ENCODE results near the gene KIF24. TPM values are rescaled to one million over a fixed set of nuclear protein-coding genes. Genes with fewer than 3 reads are reported as not detected.
"Not testable (repeated sequence)": the region's sequence is repeated elsewhere in the genome, so short reads cannot be mapped to it uniquely, and the experiment has no call there.

Gene KIF24
- total RNA-seq, 1 donor from 2014 or later = 5.0 TPM

DNA sequence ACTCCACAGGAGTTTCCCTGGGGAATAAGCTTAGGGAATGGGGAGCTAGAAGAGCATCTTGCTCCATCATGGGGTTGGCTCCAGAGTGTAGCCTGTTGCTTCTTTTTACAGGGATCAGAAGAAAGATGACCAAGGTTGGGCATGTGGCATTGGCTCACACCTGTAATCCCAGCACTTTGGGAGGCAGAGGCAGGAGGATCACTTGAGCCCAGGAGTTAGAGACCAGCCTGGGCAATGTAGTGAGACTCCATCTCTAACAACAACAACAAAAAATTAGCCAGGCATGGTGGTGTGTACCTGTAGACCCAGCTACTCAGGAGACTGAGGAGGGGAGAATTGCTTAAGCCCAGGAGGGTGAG, 18.7 kb upstream of the KIF24 start:
- Mint-ChIP-seq H3K4me3 (ENCODE audit: low read depth) (no peak overlapping the region), H3K9me3 (no peaks in the 10 kb centered on the region), H3K4me1 (ENCODE audit: low read depth) (no peaks in the 10 kb centered on the region), H3K36me3 (ENCODE audit: low read depth) (peaks cover 18% of the 10 kb centered on the region), H3K27me3 (ENCODE audit: low read depth) (no peaks in the 10 kb centered on the region), H3K27ac (no peak overlapping the region)
- intact Hi-C loops (cut with micrococcal nuclease) = no loop called here
- no peak for DNase-seq (ENCODE audit: low spot score)

DNA sequence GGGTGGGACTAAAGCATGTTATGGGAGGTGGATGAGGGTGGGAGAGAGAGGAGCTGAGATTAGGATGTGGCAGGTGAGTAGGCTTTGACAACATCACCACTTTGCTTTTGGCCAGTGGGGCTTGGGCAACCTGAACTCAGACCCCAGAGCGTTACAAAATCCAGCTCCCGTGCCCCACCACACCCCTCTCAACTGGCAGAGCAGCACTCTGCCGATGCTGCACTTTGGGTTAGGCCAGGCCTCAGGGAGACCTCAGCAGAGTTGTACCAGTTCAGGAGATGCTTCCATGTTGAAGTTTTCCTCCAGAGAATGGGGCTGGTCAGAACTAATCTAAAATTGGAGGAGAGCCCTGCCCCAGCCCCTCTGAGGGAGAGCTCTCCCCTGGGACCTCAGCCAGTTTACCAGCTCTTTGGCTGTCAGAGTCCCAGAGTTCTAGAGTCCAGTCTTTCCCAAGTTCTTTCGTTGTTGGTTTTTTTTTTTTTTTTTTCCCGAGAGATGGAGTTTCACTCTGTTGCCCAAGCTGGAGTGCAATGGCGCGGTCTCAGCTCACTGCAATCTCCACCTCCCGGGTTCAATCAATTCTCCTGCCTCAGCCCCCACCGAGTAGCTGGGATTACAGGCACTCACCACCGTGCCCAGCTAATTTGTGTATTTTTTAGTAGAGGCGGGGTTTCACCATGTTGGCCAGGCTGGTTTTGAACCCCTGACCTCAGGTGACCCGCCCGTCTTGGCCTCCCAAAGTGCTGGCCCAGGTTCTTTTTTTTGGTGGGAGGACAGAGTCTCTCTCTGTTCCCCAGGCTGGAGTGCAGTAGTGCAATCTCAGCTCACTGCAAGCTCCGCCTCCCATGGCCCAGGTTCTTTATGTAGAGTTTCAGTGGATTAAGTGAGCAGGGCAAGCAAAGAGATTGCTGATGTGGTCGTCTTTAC, 18.1 kb upstream of the KIF24 start:
- Mint-ChIP-seq H3K4me3 (ENCODE audit: low read depth) (no peak overlapping the region), H3K36me3 (ENCODE audit: low read depth) (peaks cover 22% of the 10 kb centered on the region), H3K27ac (no peak overlapping the region), H3K4me1 (ENCODE audit: low read depth) (no peaks in the 10 kb centered on the region), H3K27me3 (ENCODE audit: low read depth) (no peaks in the 10 kb centered on the region), H3K9me3 (no peaks in the 10 kb centered on the region)
- intact Hi-C loops (cut with micrococcal nuclease) = no loop called here
- no peak for DNase-seq (ENCODE audit: low spot score)

DNA sequence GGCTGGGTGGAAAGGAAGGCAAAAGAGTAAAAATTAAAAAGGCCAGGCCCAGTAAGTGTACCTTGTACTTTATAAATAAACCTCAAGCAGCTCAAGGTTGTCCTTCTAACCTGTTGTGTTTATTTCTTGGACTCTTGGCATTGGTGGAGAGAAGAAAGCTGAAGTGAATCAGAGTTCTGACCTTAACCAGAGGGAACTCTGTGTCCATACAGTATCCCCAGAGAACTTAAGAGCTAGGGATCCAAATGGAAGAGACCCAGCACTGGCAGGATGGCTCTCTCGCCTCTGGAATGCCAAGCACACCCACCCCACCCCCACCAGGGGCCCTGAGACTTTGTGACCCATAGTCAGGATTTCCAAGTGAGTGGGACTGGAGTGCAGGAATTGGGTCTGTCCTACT, 14.5 kb upstream of the KIF24 start:
- H3K27me3 Mint-ChIP-seq (ENCODE audit: low read depth) = no peaks in the 10 kb centered on the region
- no peaks in the 10 kb centered on the region for H3K4me1 Mint-ChIP-seq (ENCODE audit: low read depth)
- intact Hi-C loops (cut with micrococcal nuclease) = no loop called here
- peaks cover 30% of the 10 kb centered on the region for H3K36me3 Mint-ChIP-seq (ENCODE audit: low read depth)
- H3K9me3 Mint-ChIP-seq = no peaks in the 10 kb centered on the region
- no peak overlapping the region for H3K27ac Mint-ChIP-seq
- H3K4me3 Mint-ChIP-seq (ENCODE audit: low read depth) = no peak overlapping the region
- DNase-seq (ENCODE audit: low spot score) = no peak

DNA sequence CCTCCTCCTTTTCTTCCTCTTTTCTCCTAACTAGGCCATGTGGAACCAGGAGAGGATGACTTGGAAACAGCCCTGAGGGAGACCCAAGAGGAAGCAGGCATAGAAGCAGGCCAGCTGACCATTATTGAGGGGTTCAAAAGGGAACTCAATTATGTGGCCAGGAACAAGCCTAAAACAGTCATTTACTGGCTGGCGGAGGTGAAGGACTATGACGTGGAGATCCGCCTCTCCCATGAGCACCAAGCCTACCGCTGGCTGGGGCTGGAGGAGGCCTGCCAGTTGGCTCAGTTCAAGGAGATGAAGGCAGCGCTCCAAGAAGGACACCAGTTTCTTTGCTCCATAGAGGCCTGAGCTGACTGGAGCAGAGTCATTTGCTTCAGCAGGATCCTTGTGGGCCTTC, 14.0 kb upstream of the KIF24 start:
- no peaks in the 10 kb centered on the region for H3K9me3 Mint-ChIP-seq

GRCh38 chr9:34341659-34342295, 12.7 kb upstream of the KIF24 start:
- DNase-seq (ENCODE audit: low spot score) = no peak
- Mint-ChIP-seq H3K4me3 (ENCODE audit: low read depth) (no peak overlapping the region), H3K27me3 (ENCODE audit: low read depth) (no peaks in the 10 kb centered on the region), H3K4me1 (ENCODE audit: low read depth) (no peaks in the 10 kb centered on the region), H3K27ac (no peak overlapping the region), H3K9me3 (no peaks in the 10 kb centered on the region), H3K36me3 (ENCODE audit: low read depth) (peaks cover 32% of the 10 kb centered on the region)
- intact Hi-C loops (cut with micrococcal nuclease) = no loop called here

More for the DNA sequence above, 14.0 kb upstream of the KIF24 start:
- no peak for DNase-seq (ENCODE audit: low spot score)
- H3K36me3 Mint-ChIP-seq (ENCODE audit: low read depth) = peaks cover 32% of the 10 kb centered on the region
- no peak overlapping the region for H3K27ac Mint-ChIP-seq
- H3K4me1 Mint-ChIP-seq (ENCODE audit: low read depth) = no peaks in the 10 kb centered on the region
- intact Hi-C loops (cut with micrococcal nuclease) = no loop called here
- H3K4me3 Mint-ChIP-seq (ENCODE audit: low read depth) = no peak overlapping the region
- no peaks in the 10 kb centered on the region for H3K27me3 Mint-ChIP-seq (ENCODE audit: low read depth)

DNA sequence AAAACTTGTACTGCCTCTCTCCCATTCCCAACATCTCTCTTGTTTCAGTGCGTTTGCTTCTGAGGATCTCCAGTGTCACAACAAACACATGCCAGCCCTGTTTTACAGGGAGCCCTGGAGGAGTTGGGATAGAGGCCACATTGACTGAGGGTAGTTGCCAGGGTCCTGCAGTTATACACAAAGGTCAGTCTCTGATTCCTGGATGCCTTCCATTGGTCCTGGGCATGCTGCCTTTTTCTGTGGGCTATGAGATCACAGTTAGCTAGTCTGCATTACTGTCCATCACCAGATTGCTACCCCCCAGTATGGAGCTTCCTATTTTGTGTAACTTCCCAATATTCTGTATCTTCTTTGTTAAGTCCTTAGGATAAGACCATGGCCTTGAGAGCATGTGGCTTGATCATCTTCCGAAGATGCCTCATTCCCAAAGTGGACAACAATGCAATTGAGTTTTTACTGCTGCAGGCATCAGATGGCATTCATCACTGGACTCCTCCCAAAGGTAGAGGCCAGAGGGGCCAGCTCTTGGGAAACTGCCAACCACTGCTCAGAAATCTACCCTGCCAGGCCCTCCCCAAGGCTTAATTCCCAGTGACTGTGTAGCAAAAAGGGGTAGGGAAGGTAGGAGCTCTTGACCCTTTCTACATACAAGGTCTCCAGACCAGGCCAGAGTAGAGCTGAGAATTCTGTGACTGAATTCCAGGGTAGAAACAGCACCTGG, 9.8 kb upstream of the KIF24 start:
- Mint-ChIP-seq H3K27ac (no peak overlapping the region), H3K4me1 (ENCODE audit: low read depth) (peaks cover 4% of the 10 kb centered on the region), H3K27me3 (ENCODE audit: low read depth) (no peaks in the 10 kb centered on the region), H3K36me3 (ENCODE audit: low read depth) (peaks cover 32% of the 10 kb centered on the region), H3K4me3 (ENCODE audit: low read depth) (no peak overlapping the region), H3K9me3 (no peaks in the 10 kb centered on the region)
- DNase-seq (ENCODE audit: low spot score) = no peak
- intact Hi-C loops (cut with micrococcal nuclease) = no loop called here

- H3K27me3 Mint-ChIP-seq (ENCODE audit: low read depth); H3K27ac Mint-ChIP-seq; intact Hi-C loops (cut with micrococcal nuclease); DNase-seq (ENCODE audit: low spot score); H3K9me3 Mint-ChIP-seq; H3K4me1 Mint-ChIP-seq (ENCODE audit: low read depth); H3K4me3 Mint-ChIP-seq (ENCODE audit: low read depth): not testable (repeated sequence)
- peaks cover 25% of the 10 kb centered on the region for H3K36me3 Mint-ChIP-seq (ENCODE audit: low read depth)
Measured at GRCh38 chr9:34338079-34338478, 9.0 kb upstream of the KIF24 start.

DNA sequence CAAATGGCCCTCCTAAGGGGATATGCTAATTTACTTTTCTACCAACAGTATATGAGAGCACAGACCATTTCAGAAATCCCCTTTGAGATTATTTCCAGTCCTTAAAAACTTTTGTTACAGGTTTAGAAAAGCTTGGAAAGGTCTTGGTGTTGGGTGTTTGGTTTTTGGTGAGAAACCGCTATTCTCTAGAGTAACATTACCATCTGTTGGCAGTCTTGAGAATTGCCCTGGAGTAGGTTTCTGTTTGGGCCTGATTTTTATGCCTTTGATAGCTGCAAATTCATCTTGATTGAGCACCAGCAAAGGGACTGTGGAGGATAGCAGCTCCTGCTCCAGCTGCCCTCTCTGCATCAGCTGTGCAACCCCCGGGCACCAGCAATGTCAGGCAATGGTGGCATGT, 8.3 kb upstream of the KIF24 start:
- H3K36me3 Mint-ChIP-seq (ENCODE audit: low read depth) = peaks cover 22% of the 10 kb centered on the region
- peaks cover 9% of the 10 kb centered on the region for H3K4me1 Mint-ChIP-seq (ENCODE audit: low read depth)
- H3K4me3 Mint-ChIP-seq (ENCODE audit: low read depth) = no peak overlapping the region
- H3K27ac Mint-ChIP-seq = no peak overlapping the region
- no peaks in the 10 kb centered on the region for H3K27me3 Mint-ChIP-seq (ENCODE audit: low read depth)
- intact Hi-C loops (cut with micrococcal nuclease) = no loop called here
- no peaks in the 10 kb centered on the region for H3K9me3 Mint-ChIP-seq
- DNase-seq (ENCODE audit: low spot score) = no peak

- H3K27me3 Mint-ChIP-seq (ENCODE audit: low read depth) = no peaks in the 10 kb centered on the region
- H3K27ac Mint-ChIP-seq = no peak overlapping the region
- no peaks in the 10 kb centered on the region for H3K9me3 Mint-ChIP-seq
- peaks cover 21% of the 10 kb centered on the region for H3K4me1 Mint-ChIP-seq (ENCODE audit: low read depth)
- peaks cover 12% of the 10 kb centered on the region for H3K36me3 Mint-ChIP-seq (ENCODE audit: low read depth)
- H3K4me3 Mint-ChIP-seq (ENCODE audit: low read depth) = no peak overlapping the region
- DNase-seq (ENCODE audit: low spot score) = no peak
- intact Hi-C loops (cut with micrococcal nuclease) = no loop called here
Measured at GRCh38 chr9:34335376-34335775, 6.3 kb upstream of the KIF24 start.

GRCh38 chr9:34334916-34335315, 5.8 kb upstream of the KIF24 start:
- peaks cover 24% of the 10 kb centered on the region for H3K4me1 Mint-ChIP-seq (ENCODE audit: low read depth)
- no peaks in the 10 kb centered on the region for H3K27me3 Mint-ChIP-seq (ENCODE audit: low read depth)
- no peak for DNase-seq (ENCODE audit: low spot score)
- no peak overlapping the region for H3K4me3 Mint-ChIP-seq (ENCODE audit: low read depth)
- H3K36me3 Mint-ChIP-seq (ENCODE audit: low read depth) = peaks cover 8% of the 10 kb centered on the region
- H3K27ac Mint-ChIP-seq = no peak overlapping the region
- intact Hi-C loops (cut with micrococcal nuclease) = loop anchor here (5.0 kb wide), 1 partner anchor 277 kb away; the partner anchor contains the start of gene RPP25L
- no peaks in the 10 kb centered on the region for H3K9me3 Mint-ChIP-seq

DNA sequence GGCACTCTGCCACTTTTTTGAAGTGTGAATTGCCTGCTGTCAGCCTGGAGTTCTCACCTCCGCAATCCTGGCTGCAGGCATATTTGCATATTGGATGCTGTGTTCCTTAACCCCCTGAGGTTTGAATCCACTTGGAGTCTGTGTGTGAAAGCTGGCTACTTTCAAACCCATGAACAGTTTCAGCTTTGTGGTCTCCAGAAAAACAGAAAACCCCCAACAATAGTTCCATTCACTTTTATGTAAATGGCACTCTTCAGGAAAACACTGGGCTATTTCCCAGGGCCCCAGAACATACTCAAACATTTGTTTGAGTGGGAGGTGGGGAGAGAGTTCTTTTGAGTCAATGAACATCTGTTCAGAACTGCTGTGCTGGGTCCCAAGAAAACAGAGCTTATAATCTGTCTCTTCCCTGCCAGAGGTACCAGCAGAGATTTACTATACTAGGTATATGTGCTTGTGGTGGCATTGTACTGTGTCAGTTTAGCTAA, 5.3 kb upstream of the KIF24 start:
- DNase-seq (ENCODE audit: low spot score) = no peak
- Mint-ChIP-seq H3K27ac (no peak overlapping the region), H3K4me3 (ENCODE audit: low read depth) (no peak overlapping the region), H3K9me3 (no peaks in the 10 kb centered on the region), H3K36me3 (ENCODE audit: low read depth) (peaks cover 8% of the 10 kb centered on the region), H3K4me1 (ENCODE audit: low read depth) (peaks cover 25% of the 10 kb centered on the region), H3K27me3 (ENCODE audit: low read depth) (no peaks in the 10 kb centered on the region)
- intact Hi-C loops (cut with micrococcal nuclease) = loop anchor here (5.0 kb wide), 1 partner anchor 278 kb away; the partner anchor contains the start of gene RPP25L

DNA sequence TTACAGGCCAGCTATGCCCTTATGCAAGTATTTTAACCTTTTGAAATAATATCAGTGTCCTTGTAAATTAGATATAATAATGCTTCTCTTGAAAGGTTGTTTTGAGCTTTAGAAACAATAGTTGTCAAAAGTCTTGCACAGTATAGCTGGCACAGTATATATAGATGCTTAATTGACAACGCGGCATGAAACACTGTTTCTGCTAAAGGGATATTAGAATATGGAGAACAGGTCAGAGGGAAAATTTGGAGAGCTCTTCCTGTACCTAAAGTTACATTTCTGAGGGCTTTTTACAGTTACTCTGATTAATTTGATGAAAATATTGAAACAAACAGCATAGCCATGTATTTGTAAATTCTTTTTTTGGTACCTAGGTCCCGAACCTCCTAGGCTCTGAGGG, 4.8 kb upstream of the KIF24 start:
- intact Hi-C loops (cut with micrococcal nuclease) = loop anchor here (5.0 kb wide), 1 partner anchor 278 kb away; the partner anchor contains the start of gene RPP25L
- Mint-ChIP-seq H3K27me3 (ENCODE audit: low read depth) (no peaks in the 10 kb centered on the region), H3K4me3 (ENCODE audit: low read depth) (no peak overlapping the region)

More for the DNA sequence above, 4.8 kb upstream of the KIF24 start:
- Mint-ChIP-seq H3K36me3 (ENCODE audit: low read depth) (peaks cover 8% of the 10 kb centered on the region), H3K27ac (no peak overlapping the region), H3K4me1 (ENCODE audit: low read depth) (peaks cover 25% of the 10 kb centered on the region), H3K9me3 (no peaks in the 10 kb centered on the region)
- DNase-seq (ENCODE audit: low spot score) = no peak
